B cell (primary cell): ENCODE data around the gene NPPA.

Experiments
- CTCF ChIP-seq: fragments of 200-600 bp; IDR thresholded peaks from one replicate; pipeline ENCODE4 v1.8.0; 2022; ENCODE audit warnings: antibody characterized with exemption, mild to moderate bottlenecking
- EZH2 ChIP-seq: IDR thresholded peaks from 2 replicates; pipeline ENCODE4 v1.6.1; 2012; ENCODE audit warnings: borderline replicate concordance, low read depth, mild to moderate bottlenecking, moderate library complexity, low read length; ENCODE audit not compliant: insufficient read depth, poor library complexity, severe bottlenecking

- TF ChIP-seq CTCF (no peak), EZH2 (no peak)
Observed at GRCh38 chr1:11799099-11799498, 48.5 kb downstream of the NPPA start.
